GM12864 (cell line): ENCODE measurements around the gene SMAD9.

ENCODE experiments used
- DNase-seq: peaks from one replicate; pipeline ENCODE4 v3.0.0-alpha.2; 2011; ENCODE audit warnings: low read depth
- H3K4me3 ChIP-seq: 2 replicates; pipeline ENCODE4 v1.5.1; 2011; ENCODE audit warnings: mild to moderate bottlenecking, low read depth, low read length, control low read depth
- CTCF ChIP-seq: IDR thresholded peaks from 2 replicates; pipeline ENCODE4 v1.5.1; 2011; ENCODE audit warnings: low read depth, mild to moderate bottlenecking, moderate library complexity, low read length, control low read depth, inconsistent platforms; ENCODE audit errors: missing control alignments

Gene SMAD9

GRCh38 chr13:36872621-36873020 lies 47.4 kb downstream of the SMAD9 start:
- no peak for DNase-seq
- no peak for TF ChIP-seq CTCF

GRCh38 chr13:36870050-36870692 lies 49.9 kb downstream of the SMAD9 start:
- H3K4me3 ChIP-seq = no peak overlapping the region
- TF ChIP-seq CTCF = no peak
- no peak for DNase-seq

More at GRCh38 chr13:36872621-36873020, 47.4 kb downstream of the SMAD9 start:
- H3K4me3 ChIP-seq = no peak overlapping the region

- no peak overlapping the region for H3K4me3 ChIP-seq
- no peak for DNase-seq
- no peak for TF ChIP-seq CTCF
These were observed 53.8 kb downstream of the SMAD9 start for GRCh38 chr13:36866232-36866631.

- DNase-seq = no peak
- no peak overlapping the region for H3K4me3 ChIP-seq
- TF ChIP-seq CTCF = no peak
These were observed 54.8 kb downstream of the SMAD9 start for GRCh38 chr13:36865265-36865664.

- no peak overlapping the region for H3K4me3 ChIP-seq
- TF ChIP-seq CTCF = no peak
- no peak for DNase-seq
These were observed 57.3 kb downstream of the SMAD9 start for GRCh38 chr13:36862722-36863121.

GRCh38 chr13:36862002-36862685 lies 57.9 kb downstream of the SMAD9 start:
- no peak for DNase-seq
- TF ChIP-seq CTCF = no peak
- H3K4me3 ChIP-seq = no peak overlapping the region

- TF ChIP-seq CTCF = no peak
- DNase-seq = no peak
- H3K4me3 ChIP-seq = no peak overlapping the region
These were observed 60.8 kb downstream of the SMAD9 start for GRCh38 chr13:36859259-36859658.
